Vagina (tissue), 2 donors: ENCODE data around the gene FXYD6.

Source experiments
- POLR2A ChIP-seq, 2 donors: fragments of 450-650 bp; IDR thresholded peaks; one replicate each; pipeline ENCODE4 v1.6.1; 2017; ENCODE audit warnings: antibody characterized with exemption in 2 of 2, mild to moderate bottlenecking in 2 of 2, moderate library complexity in 2 of 2
- TF ChIP-seq, protein P1 (sequence below), 3 experiments: fragments of 450-650 bp in 2 of 3; fragments of 200-600 bp in 1 of 3; sonication (generic) in 1 of 3; IDR thresholded peaks; one replicate each; pipeline ENCODE4 v1.5.1; 2017 to 2019; ENCODE audit warnings: antibody characterized with exemption in 3 of 3, mild to moderate bottlenecking in 2 of 3, moderate library complexity in 2 of 3

- TF ChIP-seq, protein P1, sequence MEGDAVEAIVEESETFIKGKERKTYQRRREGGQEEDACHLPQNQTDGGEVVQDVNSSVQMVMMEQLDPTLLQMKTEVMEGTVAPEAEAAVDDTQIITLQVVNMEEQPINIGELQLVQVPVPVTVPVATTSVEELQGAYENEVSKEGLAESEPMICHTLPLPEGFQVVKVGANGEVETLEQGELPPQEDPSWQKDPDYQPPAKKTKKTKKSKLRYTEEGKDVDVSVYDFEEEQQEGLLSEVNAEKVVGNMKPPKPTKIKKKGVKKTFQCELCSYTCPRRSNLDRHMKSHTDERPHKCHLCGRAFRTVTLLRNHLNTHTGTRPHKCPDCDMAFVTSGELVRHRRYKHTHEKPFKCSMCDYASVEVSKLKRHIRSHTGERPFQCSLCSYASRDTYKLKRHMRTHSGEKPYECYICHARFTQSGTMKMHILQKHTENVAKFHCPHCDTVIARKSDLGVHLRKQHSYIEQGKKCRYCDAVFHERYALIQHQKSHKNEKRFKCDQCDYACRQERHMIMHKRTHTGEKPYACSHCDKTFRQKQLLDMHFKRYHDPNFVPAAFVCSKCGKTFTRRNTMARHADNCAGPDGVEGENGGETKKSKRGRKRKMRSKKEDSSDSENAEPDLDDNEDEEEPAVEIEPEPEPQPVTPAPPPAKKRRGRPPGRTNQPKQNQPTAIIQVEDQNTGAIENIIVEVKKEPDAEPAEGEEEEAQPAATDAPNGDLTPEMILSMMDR (IDR thresholded peaks at IDR 0.05): no peak
- TF ChIP-seq POLR2A (IDR thresholded peaks at IDR 0.05): no peak
These were observed 43.9 kb downstream of the FXYD6 start for GRCh38 chr11:117832511-117832910.
